GM21737 (cell line): ENCODE measurements around the gene ASXL2.
A peak's percentile ranks its signal among the peaks of the same experiment; 100 is the strongest.
"Not testable (repeated sequence)": the region's sequence is repeated elsewhere in the genome, so short reads cannot be mapped to it uniquely, and the experiment has no call there.

Experiments
- ATAC-seq: cut with Tn5 transposase; IDR thresholded peaks from one replicate; pipeline ENCODE4 v1.9.1; 2021; ENCODE audit warnings: mild to moderate bottlenecking, moderate library complexity; ENCODE audit not compliant: unreplicated experiment

Gene ASXL2

GRCh38 chr2:25894135-25894830 lies 16.0 kb upstream of the ASXL2 start:
- ATAC-seq: no peak

GRCh38 chr2:25891672-25892071 lies 13.4 kb upstream of the ASXL2 start:
- ATAC-seq: no peak

GRCh38 chr2:25887624-25888242 lies 9.4 kb upstream of the ASXL2 start:
- ATAC-seq: no peak

GRCh38 chr2:25885933-25886332 lies 7.6 kb upstream of the ASXL2 start:
- ATAC-seq: no peak

GRCh38 chr2:25881764-25882163 lies 3.5 kb upstream of the ASXL2 start:
- ATAC-seq: no peak

GRCh38 chr2:25879133-25879730 lies 945 bp upstream of the ASXL2 start:
- ATAC-seq: no peak

GRCh38 chr2:25877431-25878360 lies 591 bp downstream of the ASXL2 start:
- peak; percentile 38 for ATAC-seq

GRCh38 chr2:25872134-25872533 lies 6.2 kb downstream of the ASXL2 start:
- no peak for ATAC-seq

GRCh38 chr2:25867396-25868003 lies 10.8 kb downstream of the ASXL2 start:
- ATAC-seq: no peak

- ATAC-seq: no peak
These were observed 21.9 kb downstream of the ASXL2 start for GRCh38 chr2:25856377-25856776.

- no peak for ATAC-seq
These were observed 23.2 kb downstream of the ASXL2 start for GRCh38 chr2:25855065-25855464.

GRCh38 chr2:25854613-25855012 lies 23.7 kb downstream of the ASXL2 start:
- ATAC-seq: no peak

- ATAC-seq: no peak
These were observed 25.1 kb downstream of the ASXL2 start for GRCh38 chr2:25853038-25853638.

- peak; percentile 78 for ATAC-seq
These were observed 26.4 kb downstream of the ASXL2 start for GRCh38 chr2:25851740-25852503.

GRCh38 chr2:25850400-25850799 lies 27.9 kb downstream of the ASXL2 start:
- not testable (repeated sequence) for ATAC-seq

GRCh38 chr2:25849350-25849749 lies 28.9 kb downstream of the ASXL2 start:
- ATAC-seq: not testable (repeated sequence)

GRCh38 chr2:25845843-25846505 lies 32.3 kb downstream of the ASXL2 start:
- no peak for ATAC-seq

- no peak for ATAC-seq
These were observed 34.2 kb downstream of the ASXL2 start for GRCh38 chr2:25844089-25844488.

- ATAC-seq: no peak
These were observed 36.1 kb downstream of the ASXL2 start for GRCh38 chr2:25842155-25842554.
